Heart right ventricle (tissue), 16 donors: ENCODE data around the gene XPNPEP2. TPM values are rescaled to one million over a fixed set of nuclear protein-coding genes. Genes with fewer than 3 reads are reported as not detected.

Experiments
- ATAC-seq, 8 donors: fragments of 200-7000 bp; cut with Tn5 transposase; one replicate each; pipeline ENCODE4 v1.9.1; 2020; ENCODE audit warnings: mild to moderate bottlenecking in 8 of 8, moderate library complexity in 8 of 8, moderate number of reproducible peaks in 1 of 8
- DNase-seq, 2 donors: peaks; one replicate each; pipeline ENCODE4 v3.0.0-alpha.2; 2020
- H3K27ac ChIP-seq, 10 donors: fragments of 200-600 bp; sonication (generic) in 2 of 10; one replicate each; pipeline versions ENCODE4 v1.5.0 to v1.8.0; 2020 to 2022; ENCODE audit warnings: mild to moderate bottlenecking in 3 of 10
- H3K27me3 ChIP-seq, 7 donors: fragments of 200-600 bp; one replicate each; pipeline ENCODE4 v1.8.0; 2021 to 2022; ENCODE audit warnings: mild to moderate bottlenecking in 2 of 7
- H3K36me3 ChIP-seq, 9 donors: fragments of 200-600 bp; sonication (generic) in 1 of 9; one replicate each; pipeline versions ENCODE4 v1.5.0 to v1.8.0; 2020 to 2022; ENCODE audit warnings: mild to moderate bottlenecking in 2 of 9
- H3K4me1 ChIP-seq, 9 donors: fragments of 200-600 bp; sonication (generic) in 1 of 9; one replicate each; pipeline versions ENCODE4 v1.5.0 to v1.8.0; 2020 to 2022; ENCODE audit warnings: mild to moderate bottlenecking in 4 of 9
- H3K4me3 ChIP-seq, 10 donors: fragments of 200-600 bp; sonication (generic) in 2 of 10; one replicate each; pipeline versions ENCODE4 v1.5.0 to v1.8.0; 2020 to 2022; ENCODE audit warnings: mild to moderate bottlenecking in 7 of 10, moderate library complexity in 2 of 10
- H3K9me3 ChIP-seq, 11 donors: fragments of 200-600 bp in 10 of 11; sonication (generic) in 2 of 11; one replicate each; pipeline versions ENCODE4 v1.5.0 to v1.8.0; 2013 to 2022; ENCODE audit warnings: mild to moderate bottlenecking in 2 of 11, control low read depth in 1 of 11, moderate library complexity in 1 of 11
- WGBS, 2 donors: extraction: QIAGEN DNeasy Blood & Tissue Kit; methylation state at CpG; one replicate each; pipeline ENCODE4 v1.1.7; 2013; ENCODE audit warnings: inconsistent platforms in 1 of 2; 5-methylcytosine and 5-hydroxymethylcytosine counted together
- intact Hi-C, 10 donors: fragments of 100-400 bp; cut with DNase I; formaldehyde crosslinking; loops; one replicate each; pipeline versions ENCODE4 v1.11.1 to v1.14.2; 2022
- polyA plus RNA-seq, 2 donors: library from polyadenylated mRNA; stranded (reverse); fragments of 200-250 nt; gene quantifications; one replicate each; pipeline ENCODE4 v1.2.3, GENCODE V29; 2013
- total RNA-seq, 10 donors: library from RNA; stranded (reverse); fragmentation: NEBNext Ultra II Directional in 3 of 10; extraction: Animal tissue kit (Norgen Biotek cat#: 25700) in 3 of 10; gene quantifications; one replicate each; pipeline versions ENCODE4 v1.2.1 to v1.2.4, GENCODE V29; 2021 to 2023
- TF ChIP-seq, protein P1 (sequence below), 9 donors: fragments of 200-600 bp; sonication (generic) in 2 of 9; IDR thresholded peaks; one replicate each; pipeline versions ENCODE4 v1.5.0 to v1.8.0; 2021 to 2022; ENCODE audit warnings: antibody characterized with exemption in 9 of 9, mild to moderate bottlenecking in 5 of 9, moderate library complexity in 1 of 9
- donor health status: Arrhythmogenic right ventricular cardiomyopathy.
- donor health status: ischemic (EF 13 %, LVEDD 7.1; RV severe dilation, severe dysfunction).
- donor health status: healthy with polysubstance abuse.
- donor health status: DM: no; HTN: yes; CAD: no.
- donor health status: DM: no; HTN: no; CAD: no.
- donor health status: ischemic (EF 25% LVEDD 6.9; RV normal size, moderate dysfunction).
- donor health status: ischemic (EF 25% LVEDD 5.7; RV mildly dilated, moderate dysfunction).
- donor health status: healthy.
- donor health status: DM: yes; HTN: yes; CAD: no.
- donor health status: Ischemic cardiomyopathy.
- donor health status: ischemic (EF 35%, LVEDD 5.7; RV mildly dilated, moderate dysfunction).
- donor health status: nonischemic (EF 11% LVEDD 7.7; RV severe dilation, severe dysfunction).
- donor health status: DM: yes; HTN: yes; CAD: no.
- donor health status: PGD.
- donor health status: ischemic (EF 29% LVEDD 5.4; RV normal size, mild dysfunction).
- donor health status: nonischemic (EF 23%, LVEDD 6.1; RV moderate dilation, normal function).

The XPNPEP2 gene
- total and polyA plus RNA-seq, 12 donors = 0.18 to 2.2 (median 0.52) TPM

DNA sequence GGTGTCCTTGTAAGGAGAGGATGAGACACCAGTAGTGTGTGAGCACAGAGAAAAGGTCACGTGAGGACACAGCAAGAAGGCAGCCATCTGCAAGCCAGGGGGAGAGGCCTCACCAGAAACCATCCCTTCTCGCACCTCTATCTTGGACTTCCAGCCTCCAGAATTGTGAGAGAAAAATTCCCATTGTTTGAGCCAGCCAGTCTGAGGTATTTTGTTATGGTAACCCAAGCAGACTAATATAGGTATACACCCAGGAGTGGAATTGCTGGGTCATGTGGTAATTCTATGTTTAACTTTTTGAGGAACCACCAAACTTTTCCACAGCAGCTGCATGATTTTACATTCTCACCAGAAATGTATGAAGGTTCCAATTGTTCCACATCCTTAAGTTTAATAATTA, 79.3 kb downstream of the XPNPEP2 start:
- no peak overlapping the region for H3K27ac ChIP-seq

More for the DNA sequence above, 79.3 kb downstream of the XPNPEP2 start:
- Histone ChIP-seq H3K9me3 (no peaks in the 10 kb centered on the region), H3K36me3 (peaks cover 0 to 18% (median 0%) of the 10 kb centered on the region in 9 donors), H3K4me3 (no peak overlapping the region), H3K27me3 (no peaks in the 10 kb centered on the region), H3K4me1 (no peaks in the 10 kb centered on the region)
- DNase-seq (no peak), ATAC-seq (no peak)
- TF ChIP-seq, protein P1, sequence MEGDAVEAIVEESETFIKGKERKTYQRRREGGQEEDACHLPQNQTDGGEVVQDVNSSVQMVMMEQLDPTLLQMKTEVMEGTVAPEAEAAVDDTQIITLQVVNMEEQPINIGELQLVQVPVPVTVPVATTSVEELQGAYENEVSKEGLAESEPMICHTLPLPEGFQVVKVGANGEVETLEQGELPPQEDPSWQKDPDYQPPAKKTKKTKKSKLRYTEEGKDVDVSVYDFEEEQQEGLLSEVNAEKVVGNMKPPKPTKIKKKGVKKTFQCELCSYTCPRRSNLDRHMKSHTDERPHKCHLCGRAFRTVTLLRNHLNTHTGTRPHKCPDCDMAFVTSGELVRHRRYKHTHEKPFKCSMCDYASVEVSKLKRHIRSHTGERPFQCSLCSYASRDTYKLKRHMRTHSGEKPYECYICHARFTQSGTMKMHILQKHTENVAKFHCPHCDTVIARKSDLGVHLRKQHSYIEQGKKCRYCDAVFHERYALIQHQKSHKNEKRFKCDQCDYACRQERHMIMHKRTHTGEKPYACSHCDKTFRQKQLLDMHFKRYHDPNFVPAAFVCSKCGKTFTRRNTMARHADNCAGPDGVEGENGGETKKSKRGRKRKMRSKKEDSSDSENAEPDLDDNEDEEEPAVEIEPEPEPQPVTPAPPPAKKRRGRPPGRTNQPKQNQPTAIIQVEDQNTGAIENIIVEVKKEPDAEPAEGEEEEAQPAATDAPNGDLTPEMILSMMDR (IDR thresholded peaks at IDR 0.05) = no peak
- intact Hi-C loops = no loop called here
- WGBS, 2 donors = 97 to 98% methylated on average over 2 of the region's 2 CpGs

Other genes starting within 250 kb of the XPNPEP2 start
- 10 to 100 TPM; 29.7 to 42.9 (median 33.1) TPM for gene SMARCA1, start 215.5 kb upstream of the XPNPEP2 start, total RNA-seq
- 10 to 100 TPM in 1 of 2 donors, 1 to 10 TPM in 1; 6.3 to 10.1 TPM for gene SMARCA1, start 215.5 kb upstream of the XPNPEP2 start, polyA plus RNA-seq
- gene OCRL, start 198.7 kb upstream of the XPNPEP2 start, total RNA-seq = 10 to 100 TPM in 3 of 10 donors, 1 to 10 TPM in 7; 7.5 to 13.8 (median 9.0) TPM
- gene OCRL, start 198.7 kb upstream of the XPNPEP2 start, polyA plus RNA-seq = 10 to 100 TPM in 1 of 2 donors, 1 to 10 TPM in 1; 6.9 to 11.2 TPM
- 10 to 100 TPM in 9 of 10 donors, 1 to 10 TPM in 1; 8.8 to 44.7 (median 14.1) TPM for gene APLN, start 84.0 kb upstream of the XPNPEP2 start, total RNA-seq
- gene APLN, start 84.0 kb upstream of the XPNPEP2 start, polyA plus RNA-seq = 1 to 10 TPM; 2.7 to 5.4 TPM
- gene SASH3, start 41.0 kb downstream of the XPNPEP2 start, total RNA-seq = 10 to 100 TPM in 1 of 10 donors, 1 to 10 TPM in 6, under 1 TPM in 3; 0.57 to 15.3 (median 2.3) TPM
- 1 to 10 TPM in 1 of 2 donors, under 1 TPM in 1; 0.88 to 1.9 TPM for gene SASH3, start 41.0 kb downstream of the XPNPEP2 start, polyA plus RNA-seq
- gene ZDHHC9, start 104.9 kb downstream of the XPNPEP2 start, total RNA-seq = 10 to 100 TPM in 7 of 10 donors, 1 to 10 TPM in 3; 8.3 to 22.8 (median 11.4) TPM
- 10 to 100 TPM in 1 of 2 donors, 1 to 10 TPM in 1; 4.2 to 20.0 TPM for gene ZDHHC9, start 104.9 kb downstream of the XPNPEP2 start, polyA plus RNA-seq
- gene UTP14A, start 167.2 kb downstream of the XPNPEP2 start, total RNA-seq = 10 to 100 TPM in 2 of 10 donors, 1 to 10 TPM in 8; 7.4 to 12.6 (median 9.6) TPM
- 10 to 100 TPM in 1 of 2 donors, 1 to 10 TPM in 1; 6.7 to 10.2 TPM for gene UTP14A, start 167.2 kb downstream of the XPNPEP2 start, polyA plus RNA-seq
- 10 to 100 TPM in 1 of 10 donors, 1 to 10 TPM in 9; 4.9 to 12.8 (median 8.3) TPM for gene BCORL1, start 243.7 kb downstream of the XPNPEP2 start, total RNA-seq
- gene BCORL1, start 243.7 kb downstream of the XPNPEP2 start, polyA plus RNA-seq = 1 to 10 TPM; 2.1 to 3.1 TPM